D721Med (cell line): ENCODE measurements around the gene SALL1.

Experiments
- DNase-seq: peaks from one replicate; pipeline ENCODE4 v3.0.0; 2011; ENCODE audit warnings: low spot score; ENCODE audit not compliant: insufficient read length
- FAIRE-seq: peaks from 2 replicates; lab custom pipeline; 2011; peaks lifted over from hg19 to GRCh38; lab: Jason Lieb, UNC
- CTCF ChIP-seq: IDR thresholded peaks from 2 replicates; pipeline ENCODE4 v1.5.1; 2012; ENCODE audit warnings: mild to moderate bottlenecking, control low read depth; ENCODE audit not compliant: insufficient read depth; ENCODE audit errors: missing control alignments

SALL1 gene

GRCh38 chr16:51133688-51134087, 17.4 kb downstream of the SALL1 start:
- FAIRE-seq (no peak), DNase-seq (no peak)
- TF ChIP-seq CTCF = no peak

- FAIRE-seq (no peak), DNase-seq (no peak)
- no peak for TF ChIP-seq CTCF
These were observed 17.9 kb downstream of the SALL1 start for GRCh38 chr16:51133183-51133582.

- FAIRE-seq (no peak), DNase-seq (no peak)
- no peak for TF ChIP-seq CTCF
These were observed 18.5 kb downstream of the SALL1 start for GRCh38 chr16:51132490-51133115.

GRCh38 chr16:51131619-51132018, 19.5 kb downstream of the SALL1 start:
- TF ChIP-seq CTCF = no peak
- DNase-seq (no peak), FAIRE-seq (no peak)

- TF ChIP-seq CTCF = no peak
- no peak for FAIRE-seq
- DNase-seq = no peak
These were observed 22.0 kb downstream of the SALL1 start for GRCh38 chr16:51129105-51129504.

GRCh38 chr16:51125992-51126391, 25.1 kb downstream of the SALL1 start:
- FAIRE-seq = no peak
- no peak for TF ChIP-seq CTCF

GRCh38 chr16:51124896-51125295, 26.2 kb downstream of the SALL1 start:
- FAIRE-seq (no peak), DNase-seq (no peak)
- TF ChIP-seq CTCF = no peak

More at GRCh38 chr16:51125992-51126391, 25.1 kb downstream of the SALL1 start:
- DNase-seq = no peak
